A673 (cell line): Measurements from ENCODE around the gene TSNAXIP1. TPM values are rescaled to one million over a fixed set of nuclear protein-coding genes. Genes with fewer than 3 reads are reported as not detected.

Source experiments
- BruUV-seq: library from RNA; stranded (reverse); fragments of 400-500 nt; replicated peaks from 2 replicates; lab custom pipeline; 2021; lab: Mats Ljungman, UMichigan
- CTCF ChIA-PET: fragments of 300-600 bp; sonication (Branson Sonifier 250); formaldehyde crosslinking; loops from one replicate; lab custom pipeline; 2022; ENCODE audit warnings: antibody characterized with exemption; lab: Charles Lee
- POLR2A ChIA-PET: fragments of 300-600 bp; sonication (Branson Sonifier 250); formaldehyde crosslinking; loops from one replicate; lab custom pipeline; 2022; ENCODE audit warnings: antibody characterized with exemption; ENCODE audit not compliant: low non-redundant PET; lab: Charles Lee
- DNase-seq: peaks from one replicate; pipeline ENCODE4 v3.0.0-alpha.2; 2015; ENCODE audit warnings: low spot score
- H3K27ac ChIP-seq: fragments of 200-600 bp; sonication (generic); 2 replicates; pipeline ENCODE4 v1.5.1; 2016; ENCODE audit warnings: mixed run types, low read depth, mild to moderate bottlenecking, mixed read lengths, antibody characterized with exemption, low read length; ENCODE audit not compliant: poor library complexity, severe bottlenecking
- H3K27me3 ChIP-seq: fragments of 200-600 bp; sonication (generic); replicated peaks from 2 replicates; pipeline ENCODE4 v1.6.1; 2017; ENCODE audit warnings: mixed run types, low read depth, mild to moderate bottlenecking, mixed read lengths, antibody characterized with exemption, low read length; ENCODE audit not compliant: insufficient read depth, poor library complexity
- H3K36me3 ChIP-seq: fragments of 200-600 bp; sonication (generic); 2 replicates; pipeline ENCODE4 v1.6.1; 2016; ENCODE audit warnings: mixed run types, mild to moderate bottlenecking, mixed read lengths, antibody characterized with exemption, low read length; ENCODE audit not compliant: insufficient read depth, poor library complexity, severe bottlenecking
- H3K4me1 ChIP-seq: fragments of 200-600 bp; sonication (generic); 2 replicates; pipeline ENCODE4 v1.6.1; 2017; ENCODE audit warnings: mixed run types, mild to moderate bottlenecking, mixed read lengths, antibody characterized with exemption, low read length; ENCODE audit not compliant: insufficient read depth, poor library complexity, severe bottlenecking
- H3K4me3 ChIP-seq: fragments of 200-600 bp; sonication (generic); 2 replicates; pipeline ENCODE4 v1.5.1; 2016; ENCODE audit warnings: low read depth, mixed run types, mild to moderate bottlenecking, mixed read lengths, low read length; ENCODE audit not compliant: poor library complexity, severe bottlenecking
- H3K9me3 ChIP-seq: fragments of 200-600 bp; sonication (generic); 2 replicates; pipeline ENCODE4 v1.6.1; 2016; ENCODE audit warnings: mixed run types, low read depth, mild to moderate bottlenecking, mixed read lengths, antibody characterized with exemption, low read length; ENCODE audit not compliant: poor library complexity, severe bottlenecking
- EZH2 ChIP-seq: fragments of 200-600 bp; sonication (generic); IDR thresholded peaks from 2 replicates; pipeline ENCODE4 v1.6.1; 2017; ENCODE audit warnings: borderline replicate concordance, low read depth, mild to moderate bottlenecking, mixed read lengths, antibody characterized with exemption, low read length; ENCODE audit not compliant: poor library complexity, severe bottlenecking
- intact Hi-C: fragments of 100-400 bp; cut with micrococcal nuclease; formaldehyde crosslinking; loops from one replicate; pipeline ENCODE4 v1.10.0; 2022; ENCODE audit not compliant: unreplicated experiment
- total RNA-seq: library from RNA; stranded (reverse); gene quantifications from 2 replicates; pipeline ENCODE4 v1.2.3, GENCODE V29; 2021
- TF ChIP-seq, protein P1 (sequence below): fragments of 300-800, 200-600 bp; sonication (generic); conservative IDR thresholded peaks from 2 replicates; pipeline ENCODE4 v1.5.1; 2017; ENCODE audit warnings: low read depth, mild to moderate bottlenecking, antibody characterized with exemption, low read length, moderate library complexity, mixed read lengths

TSNAXIP1 gene
- total RNA-seq, 1 experiment from 2014 or later: 1.0 TPM

DNA sequence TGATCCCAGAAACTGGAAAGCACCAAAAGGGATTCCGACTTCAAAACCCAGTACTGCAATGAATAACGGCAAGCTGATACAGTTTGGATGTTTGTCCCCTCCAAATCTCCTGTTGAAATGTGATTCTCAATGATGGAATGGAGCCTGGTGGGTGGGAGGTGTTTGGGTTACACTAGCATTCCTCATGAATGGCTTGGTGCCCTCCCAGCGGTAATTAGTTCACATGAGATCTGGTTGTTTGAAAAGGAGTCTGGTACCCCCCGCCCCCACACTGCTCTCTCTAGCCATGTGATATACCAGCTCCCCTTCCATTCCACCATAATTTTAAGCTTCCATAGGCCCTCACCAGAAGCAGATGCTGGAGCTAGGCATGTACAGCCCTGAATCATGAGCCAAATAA lies 40.4 kb upstream of the TSNAXIP1 start:
- Histone ChIP-seq H3K36me3 (no peaks in the 10 kb centered on the region), H3K27ac (no peak overlapping the region), H3K9me3 (no peaks in the 10 kb centered on the region), H3K27me3 (no peaks in the 10 kb centered on the region), H3K4me1 (no peaks in the 10 kb centered on the region), H3K4me3 (no peak overlapping the region)
- TF ChIP-seq, protein P1, sequence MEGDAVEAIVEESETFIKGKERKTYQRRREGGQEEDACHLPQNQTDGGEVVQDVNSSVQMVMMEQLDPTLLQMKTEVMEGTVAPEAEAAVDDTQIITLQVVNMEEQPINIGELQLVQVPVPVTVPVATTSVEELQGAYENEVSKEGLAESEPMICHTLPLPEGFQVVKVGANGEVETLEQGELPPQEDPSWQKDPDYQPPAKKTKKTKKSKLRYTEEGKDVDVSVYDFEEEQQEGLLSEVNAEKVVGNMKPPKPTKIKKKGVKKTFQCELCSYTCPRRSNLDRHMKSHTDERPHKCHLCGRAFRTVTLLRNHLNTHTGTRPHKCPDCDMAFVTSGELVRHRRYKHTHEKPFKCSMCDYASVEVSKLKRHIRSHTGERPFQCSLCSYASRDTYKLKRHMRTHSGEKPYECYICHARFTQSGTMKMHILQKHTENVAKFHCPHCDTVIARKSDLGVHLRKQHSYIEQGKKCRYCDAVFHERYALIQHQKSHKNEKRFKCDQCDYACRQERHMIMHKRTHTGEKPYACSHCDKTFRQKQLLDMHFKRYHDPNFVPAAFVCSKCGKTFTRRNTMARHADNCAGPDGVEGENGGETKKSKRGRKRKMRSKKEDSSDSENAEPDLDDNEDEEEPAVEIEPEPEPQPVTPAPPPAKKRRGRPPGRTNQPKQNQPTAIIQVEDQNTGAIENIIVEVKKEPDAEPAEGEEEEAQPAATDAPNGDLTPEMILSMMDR: no peak
- no peak for TF ChIP-seq EZH2
- ChIA-PET CTCF (no interaction called here), POLR2A (no interaction called here)
- BruUV-seq: no TSS peak
- intact Hi-C loops: no loop called here
- no peak for DNase-seq

DNA sequence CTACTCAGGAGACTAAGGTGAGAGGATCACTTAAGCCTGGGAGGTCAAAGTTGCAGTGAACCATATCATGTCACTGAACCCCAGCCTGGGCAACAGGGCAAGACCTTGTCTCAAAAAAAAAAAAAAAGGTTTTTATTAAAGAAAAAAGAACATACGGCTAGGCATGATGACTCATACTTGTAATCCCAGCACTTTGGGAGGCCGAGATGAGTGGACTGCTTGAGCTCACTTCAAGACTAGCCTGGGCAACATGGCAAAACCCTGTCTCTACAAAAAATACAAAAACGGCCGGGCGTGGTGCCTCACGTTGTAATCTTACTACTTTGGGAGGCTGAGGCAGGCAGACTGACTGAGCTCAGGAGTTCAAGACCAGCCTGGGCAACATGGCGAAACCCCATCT lies 38.7 kb upstream of the TSNAXIP1 start:
- Histone ChIP-seq H3K9me3 (no peaks in the 10 kb centered on the region), H3K27me3 (no peaks in the 10 kb centered on the region), H3K36me3 (no peaks in the 10 kb centered on the region), H3K4me3 (no peak overlapping the region), H3K4me1 (no peaks in the 10 kb centered on the region), H3K27ac (no peak overlapping the region)
- ChIA-PET POLR2A (no interaction called here), CTCF (no interaction called here)
- TF ChIP-seq, protein P1: no peak
- no peak for TF ChIP-seq EZH2
- BruUV-seq: no TSS peak
- intact Hi-C loops: no loop called here
- DNase-seq: no peak

DNA sequence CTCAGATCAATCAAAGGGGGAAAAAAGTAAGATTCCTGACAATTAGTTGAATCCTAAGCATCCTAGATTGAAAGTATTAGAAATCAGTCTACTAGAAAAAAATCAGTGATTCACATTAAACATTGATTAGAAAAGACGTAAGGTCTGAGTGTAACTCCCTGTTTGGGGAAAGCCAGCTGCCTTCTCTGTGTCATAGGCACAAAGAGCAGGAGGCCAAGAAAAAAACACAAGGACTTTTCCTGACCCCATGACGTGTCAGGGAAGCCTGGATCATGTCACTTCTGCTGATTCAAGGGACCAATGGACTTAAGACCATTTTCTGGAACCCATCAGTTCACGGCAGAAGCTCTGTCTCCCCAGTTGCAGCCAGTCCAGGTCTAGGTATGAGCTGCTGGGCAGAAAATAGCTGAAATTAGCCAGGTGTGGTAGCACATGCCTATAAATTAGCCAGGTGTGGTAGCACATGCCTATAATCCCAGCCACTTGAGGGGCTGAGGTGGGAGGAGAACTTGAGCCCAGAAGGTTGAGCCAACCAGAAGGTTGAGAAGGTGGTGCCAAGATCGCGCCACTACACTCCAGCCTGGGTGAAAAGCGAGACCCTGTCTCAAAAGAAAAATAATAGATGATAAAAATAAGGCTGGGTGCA lies 36.2 kb upstream of the TSNAXIP1 start:
- no TSS peak for BruUV-seq
- Histone ChIP-seq H3K4me1 (peaks cover 6% of the 10 kb centered on the region), H3K4me3 (no peak overlapping the region), H3K27ac (no peak overlapping the region), H3K36me3 (no peaks in the 10 kb centered on the region), H3K27me3 (no peaks in the 10 kb centered on the region), H3K9me3 (no peaks in the 10 kb centered on the region)
- POLR2A ChIA-PET: no interaction called here
- no peak for TF ChIP-seq EZH2
- TF ChIP-seq, protein P1: no peak
- CTCF ChIA-PET: interaction anchor here (0.7 kb wide), 1 partner anchor 171 kb away, joined by 12 read pairs; no protein-coding TSS in a partner anchor
- no peak for DNase-seq
- intact Hi-C loops: no loop called here
